H1 (cell line): Measurements from ENCODE around the gene SIGLEC6. TPM values are rescaled to one million over a fixed set of nuclear protein-coding genes. Genes with fewer than 3 reads are reported as not detected.

Source experiments
- CTCF ChIA-PET: fragments of 300-600 bp; sonication (Branson Sonifier 250); formaldehyde crosslinking; loops from one replicate; lab custom pipeline; 2021; ENCODE audit not compliant: partially characterized antibody; lab: Charles Lee
- POLR2A ChIA-PET: fragments of 300-600 bp; sonication (Branson Sonifier 250); formaldehyde crosslinking; loops from one replicate; lab custom pipeline; 2021; ENCODE audit warnings: inconsistent platforms; ENCODE audit not compliant: partially characterized antibody; lab: Charles Lee
- DNase-seq, 2 experiments: peaks; one replicate each; pipeline versions ENCODE4 v3.0.0 to v3.0.0-alpha.2; 2010 to 2022; ENCODE audit warnings: low spot score in 2 of 2, low read depth in 1 of 2, mixed read lengths in 1 of 2
- FAIRE-seq: peaks from 2 replicates; lab custom pipeline; 2011; peaks lifted over from hg19 to GRCh38; lab: Jason Lieb, UNC
- H2AFZ ChIP-seq: 2 replicates; pipeline ENCODE4 v1.8.1; 2012; ENCODE audit warnings: low read length, inconsistent platforms
- H2AK5ac ChIP-seq: 2 replicates; pipeline ENCODE4 v1.6.1; 2013; ENCODE audit warnings: low read depth, low read length
- H2BK120ac ChIP-seq: replicated peaks from 2 replicates; pipeline ENCODE3; 2013; ENCODE audit warnings: low read depth, low read length, inconsistent platforms
- H2BK12ac ChIP-seq: 2 replicates; pipeline ENCODE4 v1.6.1; 2013; ENCODE audit warnings: low read depth, low read length
- H2BK15ac ChIP-seq: 2 replicates; pipeline ENCODE4 v1.6.1; 2013; ENCODE audit warnings: low read length
- H2BK20ac ChIP-seq: 2 replicates; pipeline ENCODE4 v1.6.1; 2013; ENCODE audit warnings: low read length
- H2BK5ac ChIP-seq: 2 replicates; pipeline ENCODE4 v1.6.1; 2013; ENCODE audit warnings: low read depth, low read length
- H3K14ac ChIP-seq: 2 replicates; pipeline ENCODE4 v1.6.1; 2013; ENCODE audit warnings: inconsistent platforms; ENCODE audit not compliant: insufficient read length
- H3K18ac ChIP-seq: 2 replicates; pipeline ENCODE4 v1.6.1; 2013; ENCODE audit warnings: low read length; ENCODE audit errors: extremely low read depth
- H3K23ac ChIP-seq: 2 replicates; pipeline ENCODE4 v1.6.1; 2013; ENCODE audit warnings: inconsistent platforms; ENCODE audit not compliant: insufficient read length
- H3K23me2 ChIP-seq: 2 replicates; pipeline ENCODE4 v1.6.1; 2013; ENCODE audit warnings: low read depth, low read length
- H3K27ac ChIP-seq: 2 replicates; pipeline ENCODE4 v1.6.1; 2011; ENCODE audit warnings: low read depth, low read length, inconsistent platforms
- H3K27me3 ChIP-seq, 4 experiments: replicated peaks in 1 of 4; 1 replicate in 1 of 4; 2 replicates in 3 of 4; pipeline versions ENCODE4 v1.6.1 to v1.8.1; 2011 to 2013; ENCODE audit warnings: low read length in 3 of 4, mild to moderate bottlenecking in 3 of 4, inconsistent platforms in 2 of 4, mixed read lengths in 2 of 4, moderate library complexity in 1 of 4; ENCODE audit not compliant: control insufficient read depth in 3 of 4, insufficient read depth in 3 of 4; ENCODE audit errors: extremely low read depth in 1 of 4
- H3K36me3 ChIP-seq, 4 experiments: 2 replicates each; pipeline versions ENCODE4 v1.6.1 to v1.8.1; 2011 to 2013; ENCODE audit warnings: mild to moderate bottlenecking in 4 of 4, low read length in 3 of 4, moderate library complexity in 2 of 4, control low read depth in 1 of 4, inconsistent platforms in 1 of 4; ENCODE audit not compliant: insufficient read depth in 4 of 4, control insufficient read depth in 2 of 4
- H3K4ac ChIP-seq: replicated peaks from 2 replicates; pipeline ENCODE3; 2013; ENCODE audit warnings: low read length, low read depth, mixed read lengths, inconsistent platforms; ENCODE audit not compliant: insufficient read length
- H3K4me1 ChIP-seq, 4 experiments: replicated peaks in 1 of 4; 1 replicate in 1 of 4; 2 replicates in 3 of 4; pipeline versions ENCODE4 v1.6.1 to v1.8.1; 2011 to 2013; ENCODE audit warnings: low read length in 3 of 4, inconsistent platforms in 2 of 4, mixed read lengths in 1 of 4; ENCODE audit not compliant: insufficient read depth in 4 of 4, control insufficient read depth in 3 of 4
- H3K4me2 ChIP-seq, 2 experiments: 2 replicates each; pipeline versions ENCODE4 v1.6.1 to v1.8.1; 2011 to 2013; ENCODE audit warnings: low read depth in 2 of 2, low read length in 2 of 2, control low read depth in 1 of 2, inconsistent platforms in 1 of 2, mild to moderate bottlenecking in 1 of 2; ENCODE audit not compliant: insufficient read depth in 1 of 2
- H3K4me3 ChIP-seq, 4 experiments: fragments of 200-600, 300-600 bp in 1 of 4; sonication (generic), shearing (Covaris generic), sonication (Bioruptor Twin) in 1 of 4; 2 replicates each; pipeline versions ENCODE4 v1.5.1 to v1.8.1; 2011 to 2016; ENCODE audit warnings: low read length in 4 of 4, low read depth in 3 of 4, control low read depth in 2 of 4, inconsistent platforms in 2 of 4, mild to moderate bottlenecking in 2 of 4, mixed read lengths in 1 of 4, moderate library complexity in 1 of 4; ENCODE audit not compliant: insufficient read depth in 2 of 4; ENCODE audit errors: extremely low read depth in 1 of 4
- H3K56ac ChIP-seq: replicated peaks from 2 replicates; pipeline ENCODE3; 2013; ENCODE audit warnings: low read depth, mild to moderate bottlenecking, mixed read lengths, low read length, inconsistent platforms; ENCODE audit not compliant: insufficient read length
- H3K79me1 ChIP-seq: 2 replicates; pipeline ENCODE4 v1.6.1; 2013; ENCODE audit warnings: low read depth, low read length, control low read depth
- H3K79me2 ChIP-seq, 2 experiments: 2 replicates each; pipeline versions ENCODE4 v1.6.1 to v1.8.1; 2012 to 2013; ENCODE audit warnings: low read length in 2 of 2, mild to moderate bottlenecking in 2 of 2, inconsistent platforms in 1 of 2; ENCODE audit not compliant: insufficient read depth in 2 of 2, control insufficient read depth in 1 of 2
- H3K9ac ChIP-seq, 4 experiments: replicated peaks in 1 of 4; 1 replicate in 1 of 4; 2 replicates in 3 of 4; pipeline versions ENCODE4 v1.6.1 to v1.8.1; 2011 to 2013; ENCODE audit warnings: low read depth in 3 of 4, low read length in 3 of 4, control low read depth in 2 of 4, mild to moderate bottlenecking in 2 of 4, moderate library complexity in 2 of 4, inconsistent platforms in 1 of 4; ENCODE audit errors: extremely low read depth in 1 of 4
- H3K9me3 ChIP-seq, 2 experiments: 2 replicates each; pipeline versions ENCODE4 v1.6.1 to v1.8.1; 2012 to 2013; ENCODE audit warnings: mild to moderate bottlenecking in 2 of 2, moderate library complexity in 2 of 2, control low read depth in 1 of 2, inconsistent platforms in 1 of 2, low read depth in 1 of 2, low read length in 1 of 2, mixed read lengths in 1 of 2; ENCODE audit not compliant: insufficient read depth in 2 of 2
- H4K20me1 ChIP-seq, 2 experiments: replicated peaks in 1 of 2; 2 replicates each; pipeline versions ENCODE3 to v1.8.1; 2011 to 2013; ENCODE audit warnings: inconsistent platforms in 2 of 2, low read length in 2 of 2, mild to moderate bottlenecking in 1 of 2; ENCODE audit not compliant: insufficient read depth in 2 of 2, control insufficient read depth in 1 of 2
- H4K5ac ChIP-seq: 2 replicates; pipeline ENCODE4 v1.6.1; 2013; ENCODE audit warnings: low read length, low read depth, mixed read lengths, inconsistent platforms; ENCODE audit not compliant: insufficient read length
- H4K8ac ChIP-seq: 2 replicates; pipeline ENCODE4 v1.8.0; 2013; ENCODE audit warnings: mild to moderate bottlenecking, moderate library complexity, low read length, inconsistent platforms; ENCODE audit not compliant: insufficient read depth; ENCODE audit errors: extremely low read depth
- H4K91ac ChIP-seq: replicated peaks from 2 replicates; pipeline ENCODE3; 2013; ENCODE audit warnings: low read length, mixed read lengths, inconsistent platforms; ENCODE audit not compliant: insufficient read length
- KDM4A ChIP-seq: IDR thresholded peaks from one replicate; pipeline ENCODE4 v1.7.1; 2012; ENCODE audit warnings: low read depth, mild to moderate bottlenecking, moderate library complexity, low read length, inconsistent platforms; ENCODE audit not compliant: severe bottlenecking
- RFX5 ChIP-seq: IDR thresholded peaks from 2 replicates; pipeline ENCODE4 v1.6.1; 2011; ENCODE audit warnings: low read depth, low read length, improper control_type of control experiment, borderline replicate concordance
- WGBS, 2 experiments: shearing (Covaris generic) in 1 of 2; methylation state at CpG; one replicate each; pipeline versions ENCODE4 v1.1.6 to v1.1.7; 2013 to 2015; ENCODE audit warnings: low lambda C conversion rate in 2 of 2, mixed read lengths in 2 of 2, inconsistent platforms in 1 of 2, low coverage in 1 of 2, missing lambda C conversion rate in 1 of 2; ENCODE audit not compliant: insufficient replicate concordance in 2 of 2, insufficient coverage in 1 of 2, insufficient read length in 1 of 2; ENCODE audit errors: extremely low coverage in 1 of 2, missing lambda C conversion rate in 1 of 2; 5-methylcytosine and 5-hydroxymethylcytosine counted together
- polyA plus RNA-seq, 7 experiments: library from polyadenylated mRNA; depleted of rRNA in 3 of 7; stranded (reverse) in 5 of 7; unstranded in 2 of 7; fragments of >200 nt in 5 of 7; fragments of 200-250 nt in 2 of 7; gene quantifications; 1 replicate in 5 of 7; 2 replicates in 1 of 7; 4 replicates in 1 of 7; pipeline versions ENCODE4 v1.2.1 to v1.2.3, GENCODE V29; 2011 to 2013; ENCODE audit warnings: missing spikeins in 2 of 7, mixed read lengths in 2 of 7
- total RNA-seq: library from RNA; stranded (reverse); fragmentation: NEBNext Ultra II Directional; extraction: Animal tissue kit (Norgen Biotek cat#: 25700); gene quantifications from 2 replicates; pipeline ENCODE4 v1.2.1, GENCODE V29; 2021

Gene SIGLEC6
- total and polyA plus RNA-seq, 2 of the 8 experiments (the other 6 are each of a cell fraction or from before 2014, with no cell fraction given), result 0.05 TPM; not detected in 1

- Histone ChIP-seq H3K27ac (no peak overlapping the region), H3K9ac (no peak overlapping the region), H3K27me3 (no peaks in the 10 kb centered on the region; a peak in 1 of 7 replicates), H3K79me2 (no peaks in the 10 kb centered on the region), H3K14ac (no peak overlapping the region), H4K91ac (no peak overlapping the region), H3K9me3 (peaks cover 45 to 60% of the 10 kb centered on the region in 2 experiments), H4K5ac (no peak overlapping the region), H2BK120ac (no peak overlapping the region), H3K79me1 (no peaks in the 10 kb centered on the region), H2BK20ac (no peak overlapping the region), H3K36me3 (no peaks in the 10 kb centered on the region), H3K18ac (no peak overlapping the region), H2BK15ac (no peak overlapping the region), H4K8ac (no peak overlapping the region), H2AFZ (no peak overlapping the region), H3K4me3 (no peak overlapping the region), H3K4me2 (no peak overlapping the region), H2BK5ac (no peak overlapping the region), H3K56ac (no peak overlapping the region), H3K4me1 (no peaks in the 10 kb centered on the region), H3K23me2 (peaks cover 5% of the 10 kb centered on the region; the same call in 1 of the 2 replicates), H4K20me1 (no peaks in the 10 kb centered on the region), H2AK5ac (no peak overlapping the region), H2BK12ac (no peak overlapping the region), H3K4ac (no peak overlapping the region), H3K23ac (no peak overlapping the region)
- POLR2A ChIA-PET, result no interaction called here
- WGBS, 2 experiments, result 82% methylated on average over 7 of the region's 7 CpGs; no CpG with 5 or more reads in 1 of the 2 experiments
- CTCF ChIA-PET, result no interaction called here
- FAIRE-seq (no peak), DNase-seq (no peak)
- no peak for TF ChIP-seq KDM4A
- no peak for TF ChIP-seq RFX5
Measured at GRCh38 chr19:51491586-51491985, 39.9 kb downstream of the SIGLEC6 start.
